ENCODE data around the gene SHCBP1L.

GRCh38 chr1:182862827-182863226 lies 90.1 kb downstream of the SHCBP1L start:
- TF ChIP-seq CTCF (IDR thresholded peaks at IDR 0.05) (no peak), FOXJ3 (CRISPR knock-in tag; IDR thresholded peaks at IDR 0.05; ENCODE audit: borderline replicate concordance) (no peak), ZNF219 (CRISPR knock-in tag; IDR thresholded peaks at IDR 0.05; ENCODE audit: borderline replicate concordance) (no peak), USF2 (CRISPR knock-in tag; IDR thresholded peaks at IDR 0.05) (no peak)
